HG03097 (cell line): ENCODE data around the gene KLRC2.
"Not testable (repeated sequence)": the region's sequence is repeated elsewhere in the genome, so short reads cannot be mapped to it uniquely, and the experiment has no call there.

Experiments
- ATAC-seq: cut with Tn5 transposase; IDR thresholded peaks from one replicate; pipeline ENCODE4 v1.9.1; 2021; ENCODE audit not compliant: unreplicated experiment, low FRiP score

KLRC2 gene

DNA sequence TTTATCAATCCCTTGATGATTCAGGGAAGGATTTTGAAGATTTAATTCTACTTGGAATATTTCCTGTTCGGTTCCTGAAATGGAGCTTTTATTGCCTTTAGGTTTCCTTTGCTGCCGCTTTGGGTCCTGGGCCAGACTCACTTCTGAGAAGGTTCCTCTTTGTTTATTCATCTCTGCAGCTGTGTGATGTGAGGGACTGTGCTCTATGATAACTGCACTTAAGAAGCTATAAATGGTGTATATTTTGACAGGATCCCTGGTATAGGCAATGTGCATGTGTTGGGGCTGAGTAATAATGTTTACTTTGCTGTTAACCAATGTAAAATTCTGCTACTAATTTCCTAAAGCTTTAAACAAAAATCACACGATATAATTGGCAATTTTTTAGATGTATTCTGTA lies at the start of gene KLRC2:
Gene KLRC2, minus strand, starts transcription at position 195 of the 400 bp plus-strand sequence. Its CDS starts 24 bp downstream, at position 171.
- ATAC-seq, result not testable (repeated sequence)

DNA sequence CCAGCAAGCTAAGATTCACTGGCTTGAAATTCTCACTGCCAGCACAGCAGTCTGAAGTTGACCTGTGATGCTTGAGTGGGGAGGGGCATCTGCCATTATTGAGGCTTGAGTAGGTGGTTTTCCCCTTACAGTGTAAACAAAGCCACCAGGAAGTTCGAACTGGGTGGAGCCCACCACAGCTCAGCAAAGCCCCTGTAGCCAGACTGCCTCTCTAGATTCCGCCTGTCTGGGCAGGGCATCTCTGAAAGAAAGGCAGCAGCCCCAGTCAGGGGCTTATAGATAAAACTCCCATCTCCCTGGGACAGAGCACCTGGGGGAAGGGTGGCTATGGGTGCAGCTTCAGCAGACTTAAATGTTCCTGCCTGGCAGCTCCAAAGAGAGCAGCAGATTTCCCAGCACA lies 46.1 kb upstream of the KLRC2 start:
- not testable (repeated sequence) for ATAC-seq

GRCh38 chr12:10472808-10473207 lies 37.0 kb upstream of the KLRC2 start:
- ATAC-seq, result not testable (repeated sequence)

DNA sequence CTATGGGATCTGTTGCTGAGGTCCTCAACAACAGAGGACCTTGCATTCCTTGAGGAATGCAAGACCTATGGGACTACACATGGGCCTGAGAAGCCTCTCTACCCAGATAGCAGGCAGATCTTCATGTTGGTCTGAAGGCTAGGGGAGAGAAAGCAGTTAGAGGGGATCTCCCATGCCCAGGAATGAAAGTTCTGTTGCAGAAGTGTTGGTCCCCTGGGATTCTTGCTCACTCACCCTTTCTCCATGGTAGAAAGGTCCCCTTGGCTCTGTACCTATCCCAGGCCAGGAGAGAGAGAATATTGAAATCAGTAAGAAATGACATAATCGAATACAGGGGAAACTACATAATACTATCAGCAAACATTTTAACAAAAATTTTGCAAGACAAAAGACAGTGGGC lies 33.9 kb upstream of the KLRC2 start:
- ATAC-seq, result no peak

DNA sequence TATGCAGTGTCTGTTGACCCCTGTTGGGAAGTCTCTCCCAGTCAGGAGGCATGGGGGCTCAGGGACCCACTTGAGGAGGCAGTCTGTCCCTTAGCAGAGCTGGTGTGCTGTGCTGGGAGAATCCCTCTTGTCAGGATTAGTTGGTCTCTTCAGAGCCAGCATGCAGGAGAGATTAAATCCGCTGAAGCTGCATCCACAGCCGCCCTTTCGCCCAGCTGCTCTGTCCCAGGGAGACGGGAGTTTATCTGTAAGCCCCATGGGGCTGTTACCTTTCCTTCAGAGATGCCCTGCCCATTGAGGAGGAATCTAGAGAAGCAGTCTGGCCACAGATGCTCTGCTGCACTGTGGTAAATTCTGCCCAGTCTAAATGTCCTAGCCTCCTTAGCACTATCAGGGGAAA lies 30.5 kb upstream of the KLRC2 start:
- no peak for ATAC-seq

- ATAC-seq, result no peak
Measured at GRCh38 chr12:10457760-10458159, 21.9 kb upstream of the KLRC2 start.

GRCh38 chr12:10456856-10457255 lies 21.0 kb upstream of the KLRC2 start:
- no peak for ATAC-seq

DNA sequence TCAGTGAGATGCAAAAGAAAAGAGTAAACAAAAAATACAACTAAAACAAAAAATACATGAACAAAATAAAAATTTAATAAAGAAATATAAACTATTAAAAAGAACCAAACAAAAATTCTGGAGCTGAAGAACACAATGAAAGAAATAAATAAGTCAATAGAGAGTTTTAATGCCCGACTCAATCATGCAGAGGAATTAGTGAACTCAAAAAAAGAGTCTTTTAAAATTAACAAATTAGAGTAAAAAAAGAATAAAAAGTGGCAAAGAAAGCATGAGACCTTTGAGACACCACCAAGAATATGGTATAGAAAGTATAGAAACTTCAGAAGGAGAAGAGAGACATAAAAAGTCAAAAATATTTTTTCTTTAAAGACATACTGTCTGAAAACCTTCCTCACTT lies 20.0 kb upstream of the KLRC2 start:
- ATAC-seq, result no peak

DNA sequence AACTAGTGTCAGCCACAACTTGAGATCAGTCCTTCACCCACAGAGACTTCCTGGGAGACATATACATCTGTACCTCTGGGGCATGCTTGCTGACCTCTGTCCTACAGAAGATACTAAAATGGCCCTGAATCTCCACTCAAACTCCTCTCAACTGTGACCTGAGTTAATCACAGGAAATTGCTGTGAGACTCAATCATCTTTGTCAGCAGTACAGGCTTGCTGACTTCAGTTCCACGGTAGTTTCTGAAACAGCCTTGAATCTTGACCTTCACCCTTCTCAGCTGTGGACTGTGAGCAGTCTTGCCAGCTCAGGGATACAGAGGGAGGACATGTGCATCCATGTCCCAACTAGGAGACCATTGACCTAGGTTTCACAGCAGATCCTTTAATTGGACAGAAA lies 18.7 kb upstream of the KLRC2 start:
- no peak for ATAC-seq

- no peak for ATAC-seq
Measured at GRCh38 chr12:10453156-10453555, 17.3 kb upstream of the KLRC2 start, which contains the start of gene KLRC1. Gene KLRC1 (minus strand): TSS chr12:10453377. CDS start chr12:10451156, 2,221 bp downstream.

DNA sequence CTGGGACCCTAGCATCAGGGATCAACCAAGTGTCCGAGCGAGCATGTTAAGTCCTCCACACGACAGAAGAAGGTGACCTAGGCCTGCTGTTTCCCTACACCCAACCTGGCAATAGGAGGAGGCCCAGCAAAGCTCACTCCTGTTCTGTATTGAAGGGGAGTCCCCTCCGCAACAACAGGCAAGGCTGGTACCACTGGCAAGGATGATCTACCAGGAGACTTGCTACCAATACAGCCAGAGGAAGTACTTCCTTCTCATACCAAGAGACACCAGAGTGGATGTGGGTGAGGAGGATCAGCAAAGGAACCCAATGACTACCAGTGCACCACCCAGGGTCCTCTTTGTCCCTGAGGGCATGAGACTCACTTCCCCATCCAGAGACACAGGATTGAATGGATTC lies 12.4 kb upstream of the KLRC2 start:
- no peak for ATAC-seq

GRCh38 chr12:10446052-10446451 lies 10.2 kb upstream of the KLRC2 start:
- ATAC-seq, result not testable (repeated sequence)

DNA sequence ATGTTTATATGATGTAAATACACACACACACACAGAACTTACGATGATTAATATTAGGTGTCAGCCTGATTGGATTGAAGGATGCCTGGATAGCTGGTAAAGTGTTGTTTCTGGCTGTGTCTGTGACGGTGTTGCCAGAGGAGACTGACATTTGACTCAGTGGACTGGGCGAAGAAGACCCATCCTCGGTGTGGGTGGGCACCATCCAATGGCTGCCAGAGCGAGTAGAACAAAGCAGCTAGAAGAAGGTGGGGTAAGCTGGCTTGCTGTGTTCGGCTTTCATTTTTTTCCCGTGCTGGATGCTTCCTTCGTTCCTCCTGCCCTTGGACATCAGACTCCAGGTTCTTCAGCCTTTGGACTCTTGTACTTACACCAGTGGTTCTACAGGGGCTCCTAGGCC lies 5.3 kb upstream of the KLRC2 start:
- not testable (repeated sequence) for ATAC-seq

GRCh38 chr12:10439608-10440274 lies 3.9 kb upstream of the KLRC2 start:
- not testable (repeated sequence) for ATAC-seq

DNA sequence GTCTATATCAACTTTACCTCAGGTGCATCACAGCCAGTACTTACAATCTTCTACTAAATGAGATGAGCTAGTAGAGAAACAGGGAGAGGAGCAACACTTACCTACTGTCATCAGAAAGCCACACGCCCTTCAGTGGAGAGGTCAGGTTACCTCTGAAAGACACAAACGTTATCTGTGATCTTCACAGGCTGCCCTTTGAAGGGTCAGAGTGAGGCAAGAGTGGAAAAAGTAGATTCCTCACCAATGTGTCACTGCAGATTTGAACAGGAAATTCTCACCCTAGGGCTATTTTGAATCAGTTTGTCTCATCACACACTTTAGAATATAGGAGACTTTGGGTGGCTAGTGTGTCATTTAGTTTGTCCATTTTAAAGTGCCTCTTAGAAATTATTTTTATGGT lies 1.8 kb upstream of the KLRC2 start:
- not testable (repeated sequence) for ATAC-seq

DNA sequence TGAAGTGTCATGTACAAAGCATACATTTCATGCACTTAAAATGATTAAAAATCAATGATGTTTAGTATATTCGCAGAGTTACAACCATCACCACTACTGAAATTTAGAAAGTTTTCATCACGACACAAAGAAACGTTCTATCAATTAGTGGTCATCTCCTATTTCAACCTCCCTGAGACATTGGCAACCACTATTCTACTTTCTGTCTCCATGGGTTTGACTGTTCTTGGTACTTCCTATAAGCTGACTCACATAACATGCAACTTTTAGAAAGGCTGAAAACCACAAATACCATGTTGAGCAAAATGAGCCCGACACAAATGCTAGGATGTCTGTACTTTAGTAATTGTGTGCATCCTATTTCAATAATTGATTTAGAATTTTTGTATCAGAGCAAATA lies 5.2 kb downstream of the KLRC2 start:
- not testable (repeated sequence) for ATAC-seq

GRCh38 chr12:10425938-10426337 lies 9.9 kb downstream of the KLRC2 start:
- ATAC-seq, result not testable (repeated sequence)

- not testable (repeated sequence) for ATAC-seq
Measured at GRCh38 chr12:10424260-10424899, 11.4 kb downstream of the KLRC2 start.

DNA sequence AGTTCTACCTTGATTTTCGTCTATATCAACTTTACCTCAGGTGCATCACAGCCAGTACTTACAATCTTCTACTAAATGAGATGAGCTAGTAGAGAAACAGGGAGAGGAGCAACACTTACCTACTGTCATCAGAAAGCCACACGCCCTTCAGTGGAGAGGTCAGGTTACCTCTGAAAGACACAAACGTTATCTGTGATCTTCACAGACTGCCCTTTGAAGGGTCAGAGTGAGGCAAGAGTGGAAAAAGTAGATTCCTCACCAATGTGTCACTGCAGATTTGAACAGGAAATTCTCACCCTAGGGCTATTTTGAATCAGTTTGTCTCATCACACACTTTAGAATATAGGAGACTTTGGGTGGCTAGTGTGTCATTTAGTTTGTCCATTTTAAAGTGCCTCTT lies 13.7 kb downstream of the KLRC2 start:
- ATAC-seq, result not testable (repeated sequence)

DNA sequence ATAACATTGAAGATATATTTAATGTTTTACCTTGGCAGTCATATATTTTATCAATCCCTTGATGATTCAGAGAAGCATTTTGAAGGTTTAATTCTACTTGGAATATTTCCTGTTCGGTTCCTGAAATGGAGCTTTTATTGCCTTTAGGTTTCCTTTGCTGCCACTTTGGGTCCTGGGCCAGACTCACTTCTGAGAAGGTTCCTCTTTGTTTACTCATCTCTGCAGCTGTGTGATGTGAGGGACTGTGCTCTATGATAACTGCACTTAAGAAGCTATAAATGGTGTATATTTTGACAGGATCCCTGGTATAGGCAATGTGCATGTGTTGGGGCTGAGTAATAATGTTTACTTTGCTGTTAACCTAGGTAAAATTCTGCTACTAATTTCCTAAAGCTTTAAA lies 15.5 kb downstream of the KLRC2 start, which contains the start of gene KLRC3:
Gene KLRC3, minus strand, starts transcription at position 262 of the 400 bp plus-strand sequence. Its CDS starts 45 bp downstream, at position 217.
- ATAC-seq, result not testable (repeated sequence)

- no peak for ATAC-seq
Measured at GRCh38 chr12:10409392-10409791, 26.4 kb downstream of the KLRC2 start, which contains the start of gene KLRC4. Gene KLRC4 (minus strand): TSS chr12:10409757. CDS start chr12:10409575, 182 bp downstream.

DNA sequence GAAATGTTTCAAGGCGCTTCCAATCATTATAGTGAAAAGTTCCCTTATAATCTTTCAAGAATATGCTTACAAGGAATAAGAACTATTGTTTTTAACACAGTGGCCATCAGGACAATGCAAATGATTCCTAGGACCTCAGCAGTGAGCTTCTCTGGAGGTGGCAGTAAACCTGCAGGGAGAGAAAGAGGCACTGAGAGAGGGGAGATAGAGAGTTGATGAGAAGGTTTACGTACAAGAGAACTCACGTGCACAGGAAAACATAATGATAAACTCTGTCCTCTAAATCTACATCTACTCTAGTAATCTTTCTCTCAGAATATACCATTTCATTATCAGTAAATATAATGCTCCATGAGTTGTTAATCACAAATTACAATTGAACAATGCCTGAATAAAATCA lies 27.0 kb downstream of the KLRC2 start:
- no peak for ATAC-seq
